Caco-2 (cell line): ENCODE data around the gene PSMC3. TPM values are rescaled to one million over a fixed set of nuclear protein-coding genes. Genes with fewer than 3 reads are reported as not detected.

Experiments
- BruUV-seq: library from RNA; stranded (reverse); fragments of 400-500 nt; replicated peaks from 2 replicates; lab custom pipeline; 2021; lab: Mats Ljungman, UMichigan
- CTCF ChIA-PET: fragments of 300-600 bp; sonication (Branson Sonifier 250); formaldehyde crosslinking; loops from one replicate; lab custom pipeline; 2022; ENCODE audit warnings: antibody characterized with exemption; lab: Charles Lee
- POLR2A ChIA-PET: fragments of 300-600 bp; sonication (Branson Sonifier 250); formaldehyde crosslinking; loops from one replicate; lab custom pipeline; 2022; ENCODE audit warnings: antibody characterized with exemption; lab: Charles Lee
- DNase-seq, 2 experiments: peaks; one replicate each; pipeline versions ENCODE4 v3.0.0 to v3.0.0-alpha.2; 2020 to 2022
- H3K27me3 ChIP-seq: replicated peaks from 2 replicates; pipeline ENCODE4 v1.6.0; 2011; ENCODE audit warnings: low read length; ENCODE audit not compliant: control insufficient read depth, insufficient read depth
- H3K36me3 ChIP-seq: 2 replicates; pipeline ENCODE4 v1.5.1; 2011; ENCODE audit warnings: low read length; ENCODE audit not compliant: control insufficient read depth, insufficient read depth
- H3K4me1 ChIP-seq: fragments of 250-450 bp; sonication (Bioruptor Pico); 2 replicates; pipeline ENCODE4 v1.5.1; 2020; ENCODE audit warnings: mild to moderate bottlenecking
- H3K4me3 ChIP-seq: 2 replicates; pipeline ENCODE4 v1.5.1; 2011; ENCODE audit warnings: low read depth, mild to moderate bottlenecking, control low read depth, low read length
- H3K9me3 ChIP-seq: fragments of 250-450 bp; sonication (Bioruptor Pico); 2 replicates; pipeline ENCODE4 v1.5.1; 2020; ENCODE audit warnings: mild to moderate bottlenecking, moderate library complexity
- H3K27ac Mint-ChIP-seq: one replicate; pipeline ENCODE4 v1.8.0; 2022; ENCODE audit warnings: mixed read lengths; ENCODE audit not compliant: unreplicated experiment
- H3K27me3 Mint-ChIP-seq: one replicate; pipeline ENCODE4 v1.8.0; 2022; ENCODE audit warnings: mixed read lengths; ENCODE audit not compliant: insufficient read depth, unreplicated experiment
- H3K36me3 Mint-ChIP-seq: one replicate; pipeline ENCODE4 v1.8.0; 2022; ENCODE audit warnings: mild to moderate bottlenecking, mixed read lengths; ENCODE audit not compliant: insufficient read depth, unreplicated experiment
- H3K4me1 Mint-ChIP-seq: one replicate; pipeline ENCODE4 v1.8.0; 2022; ENCODE audit warnings: low read depth, mixed read lengths; ENCODE audit not compliant: unreplicated experiment
- H3K4me3 Mint-ChIP-seq: one replicate; pipeline ENCODE4 v1.8.0; 2022; ENCODE audit warnings: mild to moderate bottlenecking, moderate library complexity, mixed read lengths; ENCODE audit not compliant: unreplicated experiment
- H3K9me3 Mint-ChIP-seq: one replicate; pipeline ENCODE4 v1.8.0; 2022; ENCODE audit warnings: mixed read lengths; ENCODE audit not compliant: unreplicated experiment
- intact Hi-C: fragments of 100-400 bp; cut with micrococcal nuclease; formaldehyde crosslinking; loops from one replicate; pipeline ENCODE4 v1.10.0; 2022; ENCODE audit not compliant: unreplicated experiment
- total RNA-seq: library from RNA; stranded (reverse); gene quantifications from 2 replicates; pipeline ENCODE4 v1.2.3, GENCODE V29; 2022
- TF ChIP-seq, protein P1 (sequence below), 2 experiments: fragments of 200-600 bp in 1 of 2; IDR thresholded peaks; 1 replicate in 1 of 2; 2 replicates in 1 of 2; pipeline versions ENCODE4 v1.5.1 to v1.8.0; 2011 to 2022; ENCODE audit warnings: antibody characterized with exemption in 1 of 2, control low read depth in 1 of 2, inconsistent platforms in 1 of 2, low read depth in 1 of 2, low read length in 1 of 2, mild to moderate bottlenecking in 1 of 2, moderate library complexity in 1 of 2; ENCODE audit not compliant: insufficient read depth in 1 of 2, severe bottlenecking in 1 of 2, unreplicated experiment in 1 of 2

PSMC3 gene
- total RNA-seq, 1 experiment from 2014 or later: 196 TPM

DNA sequence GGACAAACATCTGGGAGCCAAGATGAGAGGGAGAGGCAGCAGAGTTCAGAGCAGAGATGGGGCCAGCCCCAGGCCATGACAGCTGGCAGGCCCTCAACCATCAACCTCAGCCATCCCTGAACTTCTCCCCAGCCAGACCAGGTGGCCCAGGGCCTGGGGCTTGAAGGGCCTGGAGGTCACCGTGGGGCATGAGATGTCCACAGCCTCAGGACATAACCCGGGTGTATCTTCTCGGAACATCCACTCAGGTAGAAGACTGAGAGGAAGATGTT lies 30.3 kb downstream of the PSMC3 start:
- Histone ChIP-seq H3K27me3 (no peaks in the 10 kb centered on the region), H3K4me3 (no peak overlapping the region), H3K9me3 (no peaks in the 10 kb centered on the region), H3K4me1 (0 out of 2 replicates have a peak, but pooled peaks cover 4% of the 10 kb centered on the region), H3K36me3 (no peaks in the 10 kb centered on the region)
- Mint-ChIP-seq H3K9me3 (no peaks in the 10 kb centered on the region), H3K4me3 (no peak overlapping the region), H3K27me3 (no peaks in the 10 kb centered on the region), H3K36me3 (no peaks in the 10 kb centered on the region), H3K4me1 (no peaks in the 10 kb centered on the region), H3K27ac (no peak overlapping the region)
- POLR2A ChIA-PET: no interaction called here
- no TSS peak for BruUV-seq
- TF ChIP-seq, protein P1, sequence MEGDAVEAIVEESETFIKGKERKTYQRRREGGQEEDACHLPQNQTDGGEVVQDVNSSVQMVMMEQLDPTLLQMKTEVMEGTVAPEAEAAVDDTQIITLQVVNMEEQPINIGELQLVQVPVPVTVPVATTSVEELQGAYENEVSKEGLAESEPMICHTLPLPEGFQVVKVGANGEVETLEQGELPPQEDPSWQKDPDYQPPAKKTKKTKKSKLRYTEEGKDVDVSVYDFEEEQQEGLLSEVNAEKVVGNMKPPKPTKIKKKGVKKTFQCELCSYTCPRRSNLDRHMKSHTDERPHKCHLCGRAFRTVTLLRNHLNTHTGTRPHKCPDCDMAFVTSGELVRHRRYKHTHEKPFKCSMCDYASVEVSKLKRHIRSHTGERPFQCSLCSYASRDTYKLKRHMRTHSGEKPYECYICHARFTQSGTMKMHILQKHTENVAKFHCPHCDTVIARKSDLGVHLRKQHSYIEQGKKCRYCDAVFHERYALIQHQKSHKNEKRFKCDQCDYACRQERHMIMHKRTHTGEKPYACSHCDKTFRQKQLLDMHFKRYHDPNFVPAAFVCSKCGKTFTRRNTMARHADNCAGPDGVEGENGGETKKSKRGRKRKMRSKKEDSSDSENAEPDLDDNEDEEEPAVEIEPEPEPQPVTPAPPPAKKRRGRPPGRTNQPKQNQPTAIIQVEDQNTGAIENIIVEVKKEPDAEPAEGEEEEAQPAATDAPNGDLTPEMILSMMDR (IDR thresholded peaks at IDR 0.05; ENCODE audit: insufficient read depth in 1 of 2, low read depth in 1 of 2, low read length in 1 of 2, severe bottlenecking in 1 of 2, unreplicated experiment in 1 of 2): no peak
- intact Hi-C loops: no loop called here
- no peak for DNase-seq
- CTCF ChIA-PET: no interaction called here

DNA sequence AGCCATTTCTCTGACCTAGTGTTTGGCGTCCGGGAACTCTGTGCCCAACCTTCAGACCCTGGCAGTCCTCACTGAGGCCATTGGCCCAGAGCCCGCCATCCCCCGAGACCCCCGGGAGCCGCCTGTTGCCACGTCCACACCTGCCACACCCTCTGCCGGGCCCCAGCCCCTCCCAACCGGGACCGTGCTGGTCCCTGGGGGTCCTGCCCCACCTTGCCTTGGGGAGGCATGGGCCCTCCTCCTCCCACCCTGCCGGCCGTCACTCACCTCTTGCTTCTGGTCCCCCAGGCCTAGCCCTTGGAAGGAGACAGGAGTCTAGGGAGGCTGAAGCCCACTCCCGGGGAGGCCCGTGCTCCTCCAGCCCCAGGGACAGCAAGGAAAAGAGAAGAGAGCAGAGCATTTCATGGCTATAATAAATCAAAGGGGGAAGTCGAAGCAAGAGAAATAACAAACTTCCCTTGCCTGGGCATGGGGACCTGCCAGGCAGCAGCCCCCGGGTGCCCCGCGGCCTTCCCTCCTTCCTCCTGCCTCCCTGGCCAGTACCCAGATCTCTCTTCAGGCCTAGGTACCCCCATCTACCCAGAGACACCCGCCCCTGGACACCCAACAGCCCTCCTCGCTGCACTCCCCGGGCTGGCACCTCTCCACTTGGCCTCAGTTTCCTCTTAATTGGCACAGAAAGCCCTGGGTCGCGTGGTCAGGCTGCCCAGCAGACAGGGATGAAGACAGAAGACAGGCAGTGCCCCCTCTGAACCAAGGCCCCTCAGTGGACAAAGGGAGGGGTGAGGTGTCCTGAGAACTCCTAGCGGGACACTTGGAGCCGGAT lies 30.8 kb downstream of the PSMC3 start:
- Mint-ChIP-seq H3K4me1 (no peaks in the 10 kb centered on the region), H3K4me3 (no peak overlapping the region), H3K27me3 (no peaks in the 10 kb centered on the region), H3K36me3 (no peaks in the 10 kb centered on the region), H3K27ac (no peak overlapping the region), H3K9me3 (no peaks in the 10 kb centered on the region)
- ChIA-PET POLR2A (no interaction called here), CTCF (no interaction called here)
- no peaks in the 10 kb centered on the region for H3K36me3 ChIP-seq
- no TSS peak for BruUV-seq
- intact Hi-C loops: no loop called here
- TF ChIP-seq, protein P1 (IDR thresholded peaks at IDR 0.05; ENCODE audit: insufficient read depth in 1 of 2, low read depth in 1 of 2, low read length in 1 of 2, severe bottlenecking in 1 of 2, unreplicated experiment in 1 of 2): no peak
- H3K27me3 ChIP-seq: no peaks in the 10 kb centered on the region
- DNase-seq: no peak
- no peaks in the 10 kb centered on the region for H3K9me3 ChIP-seq
- 0 out of 2 replicates have a peak, but pooled peaks cover 2% of the 10 kb centered on the region for H3K4me1 ChIP-seq
- no peak overlapping the region for H3K4me3 ChIP-seq

DNA sequence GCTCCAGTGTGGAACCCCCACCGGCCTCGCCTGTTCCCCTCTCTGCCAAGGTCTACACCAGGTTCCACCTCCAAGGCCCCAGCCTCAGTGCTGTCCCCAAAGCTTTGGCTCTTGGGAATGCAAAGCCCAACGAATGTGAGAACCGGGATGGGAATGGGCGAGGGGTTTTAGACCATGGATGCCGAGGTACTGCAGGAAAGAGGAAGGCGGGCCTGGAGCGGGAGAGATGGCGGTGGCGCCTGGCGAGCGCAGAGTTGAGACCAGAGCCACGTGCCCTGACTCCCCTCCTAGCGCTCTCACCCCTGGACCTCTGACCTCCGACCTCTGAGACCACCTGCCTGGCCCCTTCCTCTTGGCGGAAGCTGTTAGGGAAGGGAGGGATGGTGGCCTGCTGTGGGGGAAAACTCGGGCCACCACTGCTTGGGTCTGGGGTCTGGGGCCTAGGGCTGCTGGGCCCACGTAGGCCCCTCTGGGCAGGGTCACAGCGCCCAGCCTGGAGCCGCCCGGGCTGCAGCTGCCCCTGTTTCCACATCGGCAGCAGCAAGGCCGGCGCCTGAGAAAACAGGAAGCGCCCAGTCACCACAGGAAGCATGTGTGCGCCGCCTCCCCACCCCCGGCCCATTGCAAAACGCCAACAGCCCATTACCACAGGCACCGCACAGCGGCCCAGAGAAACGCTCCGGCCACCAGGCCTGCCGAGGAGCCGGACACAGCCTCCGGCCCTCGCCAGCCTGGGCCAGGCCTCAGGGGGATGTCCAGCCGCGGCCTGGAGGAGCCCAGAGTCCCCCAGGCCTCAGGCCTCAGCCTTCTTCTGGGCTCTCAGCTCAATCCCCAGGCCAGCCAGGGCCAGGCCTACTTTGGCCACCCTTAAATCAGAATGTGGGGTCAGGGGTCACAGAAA lies 31.7 kb downstream of the PSMC3 start:
- H3K27me3 Mint-ChIP-seq: no peaks in the 10 kb centered on the region
- Histone ChIP-seq H3K36me3 (no peaks in the 10 kb centered on the region), H3K27me3 (no peaks in the 10 kb centered on the region), H3K4me1 (no peaks in the 10 kb centered on the region), H3K9me3 (no peaks in the 10 kb centered on the region), H3K4me3 (no peak overlapping the region)
- CTCF ChIA-PET: no interaction called here
- intact Hi-C loops: no loop called here
- BruUV-seq: no TSS peak
- no peak for DNase-seq
- H3K4me1 Mint-ChIP-seq: no peaks in the 10 kb centered on the region
- H3K9me3 Mint-ChIP-seq: no peaks in the 10 kb centered on the region
- H3K4me3 Mint-ChIP-seq: no peak overlapping the region
- POLR2A ChIA-PET: no interaction called here
- H3K27ac Mint-ChIP-seq: no peak overlapping the region
- TF ChIP-seq, protein P1 (IDR thresholded peaks at IDR 0.05; ENCODE audit: insufficient read depth in 1 of 2, low read depth in 1 of 2, low read length in 1 of 2, severe bottlenecking in 1 of 2, unreplicated experiment in 1 of 2): no peak
- H3K36me3 Mint-ChIP-seq: no peaks in the 10 kb centered on the region
